ENCODE data around the gene SASS6.

DNA sequence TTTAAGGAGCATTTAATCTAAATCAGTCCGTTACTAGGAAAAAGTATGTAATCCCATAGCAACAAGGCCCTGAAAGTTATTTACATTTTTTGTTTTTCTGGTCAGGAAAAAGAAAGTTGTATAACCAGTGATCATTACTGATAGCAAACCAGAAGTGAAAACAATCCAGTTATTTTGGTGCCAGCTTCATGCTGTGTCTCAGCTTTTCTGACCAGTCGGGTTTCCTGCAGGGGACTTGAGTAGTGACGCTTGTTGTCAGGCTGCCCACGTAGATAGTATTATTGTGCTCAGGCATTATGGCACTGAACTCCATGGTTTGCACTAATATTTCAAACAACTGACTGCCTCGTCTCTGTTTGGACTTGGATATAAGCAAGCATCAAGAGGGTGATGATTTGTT is 55.2 kb downstream of the SASS6 start:
- TF ChIP-seq, protein P1, sequence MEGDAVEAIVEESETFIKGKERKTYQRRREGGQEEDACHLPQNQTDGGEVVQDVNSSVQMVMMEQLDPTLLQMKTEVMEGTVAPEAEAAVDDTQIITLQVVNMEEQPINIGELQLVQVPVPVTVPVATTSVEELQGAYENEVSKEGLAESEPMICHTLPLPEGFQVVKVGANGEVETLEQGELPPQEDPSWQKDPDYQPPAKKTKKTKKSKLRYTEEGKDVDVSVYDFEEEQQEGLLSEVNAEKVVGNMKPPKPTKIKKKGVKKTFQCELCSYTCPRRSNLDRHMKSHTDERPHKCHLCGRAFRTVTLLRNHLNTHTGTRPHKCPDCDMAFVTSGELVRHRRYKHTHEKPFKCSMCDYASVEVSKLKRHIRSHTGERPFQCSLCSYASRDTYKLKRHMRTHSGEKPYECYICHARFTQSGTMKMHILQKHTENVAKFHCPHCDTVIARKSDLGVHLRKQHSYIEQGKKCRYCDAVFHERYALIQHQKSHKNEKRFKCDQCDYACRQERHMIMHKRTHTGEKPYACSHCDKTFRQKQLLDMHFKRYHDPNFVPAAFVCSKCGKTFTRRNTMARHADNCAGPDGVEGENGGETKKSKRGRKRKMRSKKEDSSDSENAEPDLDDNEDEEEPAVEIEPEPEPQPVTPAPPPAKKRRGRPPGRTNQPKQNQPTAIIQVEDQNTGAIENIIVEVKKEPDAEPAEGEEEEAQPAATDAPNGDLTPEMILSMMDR (IDR thresholded peaks at IDR 0.05): no peak
- TF ChIP-seq ZFX (IDR thresholded peaks at IDR 0.05; ENCODE audit: borderline replicate concordance): no peak

Data from 22Rv1 (cell line).